SK-N-SH treated with all-trans-retinoic acid at 6 μM for 48 hours (cell line): ENCODE measurements around the gene AHR.

Source experiments
- ATAC-seq: fragments of 200-7000 bp; cut with Tn5 transposase; 3 replicates; pipeline ENCODE4 v1.9.1; 2020; ENCODE audit warnings: mild to moderate bottlenecking, moderate library complexity
- BACH2 ChIP-seq: fragments of 250-450 bp; sonication (Bioruptor Pico); IDR thresholded peaks from 2 replicates; pipeline ENCODE4 v1.9.0; 2021; ENCODE audit warnings: mild to moderate bottlenecking, borderline replicate concordance
- CSDC2 ChIP-seq: fragments of 250-450 bp; sonication (Bioruptor Pico); IDR thresholded peaks from 2 replicates; pipeline ENCODE4 v1.5.0; 2020; ENCODE audit warnings: mild to moderate bottlenecking, moderate library complexity
- GLIS3 ChIP-seq: fragments of 250-450 bp; sonication (Bioruptor Pico); IDR thresholded peaks from 2 replicates; pipeline ENCODE4 v1.5.0; 2020; ENCODE audit warnings: mild to moderate bottlenecking, moderate library complexity
- ISL1 ChIP-seq: fragments of 250-450 bp; sonication (Bioruptor Pico); IDR thresholded peaks from 2 replicates; pipeline ENCODE4 v2.1.2; 2022; ENCODE audit warnings: mild to moderate bottlenecking, moderate library complexity
- PATZ1 ChIP-seq: fragments of 250-450 bp; sonication (Bioruptor Pico); IDR thresholded peaks from 2 replicates; pipeline ENCODE4 v1.8.0; 2020; ENCODE audit warnings: mild to moderate bottlenecking, moderate library complexity, borderline replicate concordance
- POU6F1 ChIP-seq: fragments of 250-450 bp; sonication (Bioruptor Pico); IDR thresholded peaks from 2 replicates; pipeline ENCODE4 v1.8.0; 2021; ENCODE audit warnings: low read depth, mild to moderate bottlenecking, moderate library complexity, borderline replicate concordance
- PPARA ChIP-seq: fragments of 250-450 bp; sonication (Bioruptor Pico); IDR thresholded peaks from 2 replicates; pipeline ENCODE4 v1.5.0; 2020; ENCODE audit warnings: mild to moderate bottlenecking, borderline replicate concordance
- RARB ChIP-seq: fragments of 250-450 bp; sonication (Bioruptor Pico); IDR thresholded peaks from 2 replicates; pipeline ENCODE4 v1.8.0; 2021; ENCODE audit warnings: mild to moderate bottlenecking, moderate library complexity
- TCF4 ChIP-seq: fragments of 250-450 bp; sonication (Bioruptor Pico); IDR thresholded peaks from 2 replicates; pipeline ENCODE4 v1.8.0; 2021; ENCODE audit warnings: mild to moderate bottlenecking, moderate library complexity, borderline replicate concordance
- TOX ChIP-seq: fragments of 250-450 bp; sonication (Bioruptor Pico); IDR thresholded peaks from 2 replicates; pipeline ENCODE4 v1.8.0; 2021; ENCODE audit warnings: mild to moderate bottlenecking, moderate library complexity, borderline replicate concordance
- ZC3H10 ChIP-seq: fragments of 250-450 bp; sonication (Bioruptor Pico); IDR thresholded peaks from 2 replicates; pipeline ENCODE4 v1.5.1; 2021; ENCODE audit warnings: mild to moderate bottlenecking, moderate library complexity
- ZFP3 ChIP-seq: fragments of 250-450 bp; sonication (Bioruptor Pico); IDR thresholded peaks from 2 replicates; pipeline ENCODE4 v1.5.0; 2020; ENCODE audit warnings: mild to moderate bottlenecking, moderate library complexity
- ZFP30 ChIP-seq: fragments of 450-650 bp; formaldehyde crosslinking; IDR thresholded peaks from 2 replicates; pipeline ENCODE4 v1.5.0; 2022; ENCODE audit warnings: mild to moderate bottlenecking, moderate library complexity
- ZNF565 ChIP-seq: fragments of 450-650 bp; formaldehyde crosslinking; conservative IDR thresholded peaks from 2 replicates; pipeline ENCODE4 v1.5.0; 2020; ENCODE audit warnings: low read depth, mild to moderate bottlenecking, moderate library complexity
- ZNF70 ChIP-seq: fragments of 450-650 bp; formaldehyde crosslinking; IDR thresholded peaks from 2 replicates; pipeline ENCODE4 v1.5.0; 2020; ENCODE audit warnings: mild to moderate bottlenecking, moderate library complexity
- ZNF8 ChIP-seq: fragments of 450-650 bp; formaldehyde crosslinking; IDR thresholded peaks from 2 replicates; pipeline ENCODE4 v1.5.0; 2020; ENCODE audit warnings: mild to moderate bottlenecking, moderate library complexity
- TF ChIP-seq, protein P1 (sequence below): fragments of 250-450 bp; sonication (Bioruptor Pico); IDR thresholded peaks from 2 replicates; pipeline ENCODE4 v1.5.0; 2020; ENCODE audit warnings: mild to moderate bottlenecking, moderate library complexity
- TF ChIP-seq, protein P2 (sequence below): fragments of 250-450 bp; sonication (Bioruptor Pico); IDR thresholded peaks from 2 replicates; pipeline ENCODE4 v1.5.1; 2021; ENCODE audit warnings: mild to moderate bottlenecking, moderate library complexity
- TF ChIP-seq, protein P3 (sequence below): fragments of 250-450 bp; sonication (Bioruptor Pico); IDR thresholded peaks from 2 replicates; pipeline ENCODE4 v1.5.1; 2020; ENCODE audit warnings: low read depth, mild to moderate bottlenecking, moderate library complexity

The AHR gene

GRCh38 chr7:17320657-17321056, 22.2 kb downstream of the AHR start:
- no peak for ATAC-seq
- TF ChIP-seq RARB, result no peak
- TF ChIP-seq BACH2 (CRISPR knock-in tag), result no peak
- no peak for TF ChIP-seq TCF4 (CRISPR knock-in tag)
- TF ChIP-seq PATZ1 (CRISPR knock-in tag), result no peak
- TF ChIP-seq GLIS3, result no peak
- TF ChIP-seq ZNF8 (CRISPR knock-in tag), result no peak
- no peak for TF ChIP-seq POU6F1 (CRISPR knock-in tag)
- no peak for TF ChIP-seq ZNF70 (CRISPR knock-in tag)
- no peak for TF ChIP-seq ZNF565
- no peak for TF ChIP-seq PPARA (CRISPR knock-in tag)
- TF ChIP-seq CSDC2 (CRISPR knock-in tag), result no peak
- TF ChIP-seq, protein P1, sequence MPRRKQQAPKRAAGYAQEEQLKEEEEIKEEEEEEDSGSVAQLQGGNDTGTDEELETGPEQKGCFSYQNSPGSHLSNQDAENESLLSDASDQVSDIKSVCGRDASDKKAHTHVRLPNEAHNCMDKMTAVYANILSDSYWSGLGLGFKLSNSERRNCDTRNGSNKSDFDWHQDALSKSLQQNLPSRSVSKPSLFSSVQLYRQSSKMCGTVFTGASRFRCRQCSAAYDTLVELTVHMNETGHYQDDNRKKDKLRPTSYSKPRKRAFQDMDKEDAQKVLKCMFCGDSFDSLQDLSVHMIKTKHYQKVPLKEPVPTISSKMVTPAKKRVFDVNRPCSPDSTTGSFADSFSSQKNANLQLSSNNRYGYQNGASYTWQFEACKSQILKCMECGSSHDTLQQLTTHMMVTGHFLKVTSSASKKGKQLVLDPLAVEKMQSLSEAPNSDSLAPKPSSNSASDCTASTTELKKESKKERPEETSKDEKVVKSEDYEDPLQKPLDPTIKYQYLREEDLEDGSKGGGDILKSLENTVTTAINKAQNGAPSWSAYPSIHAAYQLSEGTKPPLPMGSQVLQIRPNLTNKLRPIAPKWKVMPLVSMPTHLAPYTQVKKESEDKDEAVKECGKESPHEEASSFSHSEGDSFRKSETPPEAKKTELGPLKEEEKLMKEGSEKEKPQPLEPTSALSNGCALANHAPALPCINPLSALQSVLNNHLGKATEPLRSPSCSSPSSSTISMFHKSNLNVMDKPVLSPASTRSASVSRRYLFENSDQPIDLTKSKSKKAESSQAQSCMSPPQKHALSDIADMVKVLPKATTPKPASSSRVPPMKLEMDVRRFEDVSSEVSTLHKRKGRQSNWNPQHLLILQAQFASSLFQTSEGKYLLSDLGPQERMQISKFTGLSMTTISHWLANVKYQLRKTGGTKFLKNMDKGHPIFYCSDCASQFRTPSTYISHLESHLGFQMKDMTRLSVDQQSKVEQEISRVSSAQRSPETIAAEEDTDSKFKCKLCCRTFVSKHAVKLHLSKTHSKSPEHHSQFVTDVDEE (CRISPR knock-in tag), result no peak
- TF ChIP-seq, protein P2, sequence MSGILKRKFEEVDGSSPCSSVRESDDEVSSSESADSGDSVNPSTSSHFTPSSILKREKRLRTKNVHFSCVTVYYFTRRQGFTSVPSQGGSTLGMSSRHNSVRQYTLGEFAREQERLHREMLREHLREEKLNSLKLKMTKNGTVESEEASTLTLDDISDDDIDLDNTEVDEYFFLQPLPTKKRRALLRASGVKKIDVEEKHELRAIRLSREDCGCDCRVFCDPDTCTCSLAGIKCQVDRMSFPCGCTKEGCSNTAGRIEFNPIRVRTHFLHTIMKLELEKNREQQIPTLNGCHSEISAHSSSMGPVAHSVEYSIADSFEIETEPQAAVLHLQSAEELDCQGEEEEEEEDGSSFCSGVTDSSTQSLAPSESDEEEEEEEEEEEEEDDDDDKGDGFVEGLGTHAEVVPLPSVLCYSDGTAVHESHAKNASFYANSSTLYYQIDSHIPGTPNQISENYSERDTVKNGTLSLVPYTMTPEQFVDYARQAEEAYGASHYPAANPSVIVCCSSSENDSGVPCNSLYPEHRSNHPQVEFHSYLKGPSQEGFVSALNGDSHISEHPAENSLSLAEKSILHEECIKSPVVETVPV (CRISPR knock-in tag), result no peak
- TF ChIP-seq TOX (CRISPR knock-in tag), result no peak
- TF ChIP-seq ISL1 (CRISPR knock-in tag), result no peak

GRCh38 chr7:17325364-17325763, 26.9 kb downstream of the AHR start:
- ATAC-seq, result no peak
- TF ChIP-seq POU6F1 (CRISPR knock-in tag) (no peak), PPARA (CRISPR knock-in tag) (no peak)
- TF ChIP-seq, all 23 proteins: peak for 0

DNA sequence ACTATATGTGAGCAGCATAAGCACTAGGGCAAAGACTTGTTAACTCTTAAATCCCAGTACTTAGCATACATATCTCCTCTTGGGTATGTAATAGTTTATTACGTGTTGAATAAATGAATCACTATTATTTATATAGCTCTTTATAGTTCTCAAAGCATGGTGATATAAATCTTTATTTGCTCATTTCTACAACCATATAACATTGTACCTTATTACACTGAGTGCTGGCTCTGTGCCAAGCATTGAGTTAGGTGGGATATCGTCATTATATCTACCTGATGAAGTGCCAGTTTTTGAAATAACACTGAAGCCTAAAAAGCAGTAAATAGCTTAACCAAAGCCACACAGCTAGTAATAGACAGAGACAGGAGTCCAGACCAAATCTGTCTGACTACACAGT, 27.9 kb downstream of the AHR start:
- no peak for TF ChIP-seq BACH2 (CRISPR knock-in tag)
- no peak for TF ChIP-seq ZFP3 (CRISPR knock-in tag)
- no peak for ATAC-seq

- ATAC-seq, result no peak
- TF ChIP-seq ZC3H10 (CRISPR knock-in tag) (no peak), CSDC2 (CRISPR knock-in tag) (no peak), ZNF565 (no peak), ZFP30 (CRISPR knock-in tag) (no peak), RARB (no peak), PPARA (CRISPR knock-in tag) (no peak)
- TF ChIP-seq, protein P3, sequence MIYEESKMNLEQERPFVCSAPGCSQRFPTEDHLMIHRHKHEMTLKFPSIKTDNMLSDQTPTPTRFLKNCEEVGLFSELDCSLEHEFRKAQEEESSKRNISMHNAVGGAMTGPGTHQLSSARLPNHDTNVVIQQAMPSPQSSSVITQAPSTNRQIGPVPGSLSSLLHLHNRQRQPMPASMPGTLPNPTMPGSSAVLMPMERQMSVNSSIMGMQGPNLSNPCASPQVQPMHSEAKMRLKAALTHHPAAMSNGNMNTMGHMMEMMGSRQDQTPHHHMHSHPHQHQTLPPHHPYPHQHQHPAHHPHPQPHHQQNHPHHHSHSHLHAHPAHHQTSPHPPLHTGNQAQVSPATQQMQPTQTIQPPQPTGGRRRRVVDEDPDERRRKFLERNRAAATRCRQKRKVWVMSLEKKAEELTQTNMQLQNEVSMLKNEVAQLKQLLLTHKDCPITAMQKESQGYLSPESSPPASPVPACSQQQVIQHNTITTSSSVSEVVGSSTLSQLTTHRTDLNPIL (CRISPR knock-in tag), result no peak
Measured at GRCh38 chr7:17328641-17329040, 30.2 kb downstream of the AHR start.
